ENCODE results near the gene POLK. TPM values are rescaled to one million over a fixed set of nuclear protein-coding genes. Genes with fewer than 3 reads are reported as not detected.
"Not testable (repeated sequence)": the region's sequence is repeated elsewhere in the genome, so short reads cannot be mapped to it uniquely, and the experiment has no call there.

POLK gene
- total RNA-seq, 1 donor from 2014 or later, result 62.9 TPM

DNA sequence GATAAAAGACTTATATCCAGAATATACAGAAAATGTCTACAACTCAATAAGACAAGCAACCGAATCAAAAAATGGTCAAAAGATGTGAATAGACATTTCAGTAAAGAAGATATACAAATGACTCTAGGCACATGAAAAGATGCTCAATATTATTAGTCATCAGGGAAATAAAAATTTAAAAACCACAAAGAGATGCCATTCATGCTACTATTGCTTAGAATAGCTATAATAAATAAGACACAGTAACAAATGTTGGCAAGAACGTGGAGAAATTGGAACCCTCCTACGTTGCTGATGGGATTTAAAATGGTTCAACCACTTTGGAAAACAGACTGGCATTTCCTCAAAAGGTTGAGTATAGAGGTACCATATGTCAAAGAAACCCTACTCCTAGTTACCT lies 39.8 kb downstream of the POLK start:
- DNase-seq, result no peak

- DNase-seq, result no peak
Observed at GRCh38 chr5:75552764-75553163, 41.1 kb downstream of the POLK start.

DNA sequence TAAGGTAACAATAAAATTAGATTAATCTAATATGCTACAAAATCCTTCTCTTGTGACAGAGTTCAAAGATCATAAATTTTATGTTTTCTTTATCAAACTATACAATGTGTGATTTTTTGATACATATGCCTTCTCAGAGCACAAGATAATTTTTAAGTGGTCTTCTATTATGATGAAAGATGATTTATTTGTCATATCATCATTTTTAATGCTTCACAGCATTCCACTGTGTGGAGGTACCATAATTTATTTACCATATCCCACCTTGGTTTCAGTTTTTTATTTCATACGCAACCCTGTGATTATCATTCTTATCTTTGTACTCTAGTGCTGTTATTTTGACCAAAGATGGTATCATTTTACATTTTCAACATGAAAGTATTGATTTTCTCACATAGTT lies 41.7 kb downstream of the POLK start:
- no peak for DNase-seq

GRCh38 chr5:75558221-75558620 lies 46.5 kb downstream of the POLK start:
- DNase-seq, result no peak

GRCh38 chr5:75558981-75559632 lies 47.4 kb downstream of the POLK start:
- peak; percentile 2 for DNase-seq

GRCh38 chr5:75560655-75561054 lies 49.0 kb downstream of the POLK start:
- DNase-seq, result not testable (repeated sequence)

DNA sequence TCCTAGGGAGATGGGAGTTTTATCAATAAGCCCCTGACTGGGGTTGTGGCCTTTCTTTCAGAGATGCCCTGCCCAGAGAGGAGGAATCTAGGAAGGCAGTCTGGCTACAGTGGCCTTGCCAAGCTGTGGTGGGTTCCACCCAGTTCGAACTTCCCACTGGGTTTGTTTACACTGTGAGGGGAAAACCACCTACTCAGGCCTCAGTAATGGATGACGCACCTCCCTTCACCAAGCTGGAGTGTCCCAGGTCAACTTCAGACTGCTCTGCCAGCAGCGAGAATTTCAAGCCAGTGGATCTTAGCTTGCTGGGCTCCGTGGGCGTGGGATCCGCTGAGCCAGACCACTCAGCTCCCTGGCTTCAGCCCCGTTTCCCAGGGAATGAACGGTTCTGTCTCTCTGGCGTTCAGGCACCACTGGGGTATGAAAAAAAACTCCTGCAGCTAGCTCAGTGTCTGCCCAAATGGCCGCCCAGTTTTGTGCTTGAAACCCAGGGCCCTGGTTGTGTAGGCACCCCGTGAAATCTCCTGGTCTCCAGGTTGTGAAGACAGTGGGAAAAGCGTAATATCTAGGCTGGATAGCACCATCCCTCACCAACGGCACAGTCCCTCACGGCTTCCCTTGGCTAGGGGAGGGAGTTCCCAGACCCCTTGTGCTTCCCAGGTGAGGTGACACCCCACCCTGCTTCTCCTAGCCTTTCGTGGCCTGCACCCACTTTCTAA lies 54.5 kb downstream of the POLK start:
- not testable (repeated sequence) for DNase-seq

- peak; percentile 59 for DNase-seq
Observed at GRCh38 chr5:75566710-75567309, 55.1 kb downstream of the POLK start.

- DNase-seq, result no peak
Observed at GRCh38 chr5:75567710-75568109, 56.0 kb downstream of the POLK start.

GRCh38 chr5:75568202-75568601 lies 56.5 kb downstream of the POLK start:
- no peak for DNase-seq

- no peak for DNase-seq
Observed at GRCh38 chr5:75571547-75571946, 59.9 kb downstream of the POLK start.

DNA sequence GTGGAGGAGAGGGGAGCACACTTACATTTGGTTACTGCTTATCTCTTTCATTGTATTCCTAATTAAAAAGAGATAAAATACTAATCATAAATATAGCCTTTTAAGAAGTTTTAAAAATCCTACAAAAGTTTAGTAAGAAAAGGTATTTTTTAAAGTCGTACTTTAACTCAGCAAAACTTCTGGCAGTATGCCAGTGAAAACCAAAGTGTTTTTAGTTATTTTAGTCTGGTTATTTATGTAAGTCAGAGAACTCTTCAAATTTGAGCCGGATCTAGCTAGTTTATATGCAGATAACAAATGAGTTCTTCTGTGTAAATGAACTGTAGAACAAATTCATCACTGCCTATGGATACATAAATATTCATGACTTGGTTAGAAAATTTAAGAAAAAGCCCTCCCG lies 63.1 kb downstream of the POLK start:
- peak; percentile 29 for DNase-seq

DNA sequence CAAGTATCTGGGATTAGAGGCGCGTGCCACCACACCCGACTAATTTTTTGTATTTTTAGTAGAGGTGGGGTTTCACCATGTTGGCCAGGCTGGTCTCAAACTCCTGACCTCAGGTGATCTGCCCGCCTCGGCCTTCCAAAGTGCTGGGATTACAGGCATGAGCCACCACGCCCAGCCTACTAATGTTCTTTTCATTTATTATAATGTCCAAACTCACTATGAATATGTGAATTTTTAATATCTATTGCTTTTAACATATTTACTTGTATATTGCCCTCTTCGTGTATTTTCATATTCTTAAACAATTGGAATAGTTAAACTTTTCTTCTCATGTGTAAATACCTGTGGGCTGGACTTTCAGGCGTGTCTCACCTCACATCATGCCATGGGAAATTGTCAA lies 66.6 kb downstream of the POLK start:
- DNase-seq, result not testable (repeated sequence)

- no peak for DNase-seq
Observed at GRCh38 chr5:75584641-75585040, 73.0 kb downstream of the POLK start.

DNA sequence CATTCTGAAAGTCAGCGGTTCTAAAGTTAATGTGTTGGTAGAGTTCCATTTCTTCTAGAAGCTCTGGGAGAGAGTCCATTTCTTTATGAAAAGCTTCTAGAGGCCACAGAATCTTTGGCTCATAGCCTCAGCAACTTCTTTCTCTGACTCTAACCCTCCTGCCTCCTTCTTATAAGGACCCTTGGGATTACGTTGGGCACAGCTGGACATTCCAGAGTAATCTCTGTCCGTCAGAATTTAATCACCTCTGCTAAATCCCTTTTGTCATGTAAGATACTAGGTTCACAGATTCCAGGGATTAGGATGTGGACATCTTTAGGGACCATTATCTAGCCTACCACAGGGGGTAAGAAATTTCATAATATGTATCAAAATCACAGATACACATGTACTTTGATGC lies 77.0 kb downstream of the POLK start:
- DNase-seq, result no peak

GRCh38 chr5:75600535-75600934 lies 88.8 kb downstream of the POLK start:
- no peak for DNase-seq

- DNase-seq, result no peak
Observed at GRCh38 chr5:75601567-75601966, 89.9 kb downstream of the POLK start.

DNA sequence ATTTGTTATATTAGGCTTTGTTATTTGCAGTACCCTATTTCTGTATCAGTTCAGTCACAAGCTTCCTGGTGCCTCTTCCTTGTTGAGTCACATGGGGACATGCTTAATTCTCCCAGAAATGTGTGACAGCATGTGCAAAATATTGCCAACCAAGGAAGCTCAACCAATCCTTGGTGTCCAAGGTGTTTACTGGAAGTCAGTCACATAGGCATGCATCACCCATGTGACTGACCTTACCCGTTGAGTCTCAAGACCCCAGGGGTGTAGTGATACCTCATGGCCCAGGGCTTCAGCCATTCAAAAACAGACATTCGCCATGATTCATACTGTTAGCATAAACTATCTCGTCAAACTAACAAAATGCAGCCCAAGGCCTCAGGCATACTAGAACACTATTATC lies 90.3 kb downstream of the POLK start:
- no peak for DNase-seq

- no peak for DNase-seq
Observed at GRCh38 chr5:75603371-75603770, 91.7 kb downstream of the POLK start.

- no peak for DNase-seq
Observed at GRCh38 chr5:75603821-75604220, 92.1 kb downstream of the POLK start.

GRCh38 chr5:75607341-75607740 lies 95.7 kb downstream of the POLK start:
- DNase-seq, result not testable (repeated sequence)

GRCh38 chr5:75608870-75609269 lies 97.2 kb downstream of the POLK start:
- DNase-seq, result no peak

DNA sequence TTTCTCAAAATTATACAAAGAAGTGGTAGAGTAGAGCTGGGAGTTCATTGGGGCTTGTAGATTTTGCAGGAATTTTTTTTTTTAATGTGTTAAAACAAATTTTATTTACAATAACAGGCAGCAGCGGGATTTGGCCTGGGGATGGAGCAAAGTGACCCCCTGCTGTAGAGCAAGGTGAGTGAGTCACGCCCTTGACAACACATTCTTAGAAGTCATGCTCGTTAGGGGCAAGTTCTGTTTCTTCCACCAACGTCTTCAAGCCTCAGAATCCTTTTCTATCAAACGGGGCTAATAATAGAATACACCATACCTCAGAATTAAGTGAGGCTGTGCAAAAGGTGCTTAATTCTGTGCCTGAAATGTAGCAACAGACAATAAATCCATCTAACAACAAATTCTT lies 98.5 kb downstream of the POLK start:
- no peak for DNase-seq

DNA sequence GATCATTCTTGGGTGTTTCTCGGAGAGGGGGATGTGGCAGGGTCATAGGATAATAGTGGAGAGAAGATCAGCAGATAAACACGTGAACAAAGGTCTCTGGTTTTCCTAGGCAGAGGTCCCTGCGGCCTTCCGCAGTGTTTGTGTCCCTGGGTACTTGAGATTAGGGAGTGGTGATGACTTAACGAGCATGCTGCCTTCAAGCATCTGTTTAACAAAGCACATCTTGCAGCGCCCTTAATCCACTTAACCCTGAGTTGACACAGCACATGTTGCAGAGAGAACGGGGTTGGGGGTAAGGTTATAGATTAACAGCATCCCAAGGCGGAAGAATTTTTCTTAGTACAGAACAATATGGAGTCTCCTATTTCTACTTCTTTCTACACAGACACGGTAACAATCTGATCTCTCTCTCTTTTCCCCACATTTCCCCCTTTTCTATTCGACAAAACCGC lies 99.2 kb downstream of the POLK start:
- DNase-seq, result peak; percentile 30
